EL (cell line): ENCODE data around the gene RIC8B.
"Not testable (repeated sequence)": the region's sequence is repeated elsewhere in the genome, so short reads cannot be mapped to it uniquely, and the experiment has no call there.

Source experiments
- DNase-seq: peaks from one replicate; pipeline ENCODE4 v3.0.0-alpha.2; 2016

Gene RIC8B

GRCh38 chr12:106908561-106908960, 134.1 kb downstream of the RIC8B start:
- no peak for DNase-seq

DNA sequence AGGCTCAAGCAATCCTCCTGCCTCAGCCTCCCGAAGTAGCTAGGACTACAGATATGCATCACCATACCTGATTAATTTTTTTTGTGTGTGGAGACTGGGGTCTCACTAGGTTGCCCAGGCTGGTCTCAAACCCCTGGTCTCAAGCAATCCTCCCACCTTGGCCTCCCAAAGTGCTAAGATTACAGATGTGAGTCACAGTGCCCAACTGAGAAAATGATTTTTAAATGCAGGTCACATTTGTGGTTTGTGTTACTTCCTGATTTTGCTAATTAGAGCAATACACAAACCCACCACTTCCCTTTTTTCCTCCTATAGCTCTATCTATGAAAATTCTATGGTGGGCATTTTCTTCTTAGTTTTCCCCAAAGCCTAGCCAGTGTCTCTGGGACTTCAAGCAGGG, 135.7 kb downstream of the RIC8B start:
- no peak for DNase-seq

DNA sequence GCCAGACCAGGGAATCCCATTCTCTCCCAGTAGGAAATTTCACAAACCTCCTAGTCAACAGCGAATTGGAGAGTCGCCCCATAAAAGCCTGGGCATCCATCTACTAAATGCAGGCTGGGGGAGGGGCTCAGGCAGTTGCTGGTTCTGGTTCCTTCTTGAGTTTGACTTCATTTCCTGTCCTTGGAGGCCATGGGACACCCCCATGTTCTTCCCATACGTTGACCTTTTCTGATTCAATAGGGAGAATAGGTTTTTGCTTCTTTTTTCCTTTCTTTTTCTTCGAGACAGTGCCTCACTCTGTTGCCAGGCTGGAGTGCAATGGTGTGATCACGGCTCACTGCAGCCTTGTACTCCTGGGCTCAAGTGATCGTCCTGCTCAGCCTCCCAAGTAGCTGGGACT, 137.1 kb downstream of the RIC8B start:
- no peak for DNase-seq

GRCh38 chr12:106913456-106913855, 139.0 kb downstream of the RIC8B start:
- DNase-seq: no peak

DNA sequence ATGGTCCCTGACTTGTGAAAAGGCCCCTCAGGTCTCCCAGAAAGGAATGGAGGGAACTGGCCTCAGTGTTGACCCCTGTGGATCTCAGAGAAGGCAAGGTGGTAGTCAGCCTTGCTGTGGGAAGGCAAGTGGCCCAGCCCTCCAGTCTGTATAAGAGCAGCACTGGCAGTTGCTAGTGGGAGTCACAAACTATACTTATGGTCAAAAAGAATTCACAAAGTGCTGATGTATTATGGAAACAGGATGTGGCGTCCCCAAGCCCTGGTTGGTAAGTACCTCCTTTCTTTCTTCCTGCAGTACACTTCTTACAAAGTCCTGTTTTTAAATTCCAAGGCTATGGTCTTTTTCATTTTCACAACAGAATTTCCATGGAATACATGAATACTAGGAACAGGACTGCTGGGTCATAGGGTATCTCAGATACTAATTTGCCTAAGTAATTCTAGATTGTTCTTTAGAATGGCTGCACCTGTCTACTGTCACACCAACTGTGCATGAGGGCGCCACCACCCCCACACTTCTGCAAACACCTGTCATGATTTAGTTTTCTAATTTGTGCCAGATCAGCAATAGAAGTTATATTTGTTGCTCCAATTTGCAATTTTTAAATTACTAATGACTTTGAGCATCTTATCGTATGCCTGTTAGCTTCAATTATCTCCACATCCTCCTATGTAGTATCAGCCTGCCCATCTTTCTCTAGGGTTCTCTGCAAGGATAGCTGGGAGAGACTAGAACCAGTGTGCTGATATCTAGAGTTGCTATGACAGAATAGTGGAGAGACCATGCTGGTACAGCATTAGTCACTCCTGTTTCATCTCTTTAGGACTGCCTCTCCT, 140.5 kb downstream of the RIC8B start:
- DNase-seq: no peak

- DNase-seq: no peak
Measured at GRCh38 chr12:106915635-106916026, 141.1 kb downstream of the RIC8B start.

GRCh38 chr12:106917503-106917902, 143.0 kb downstream of the RIC8B start:
- DNase-seq: no peak

DNA sequence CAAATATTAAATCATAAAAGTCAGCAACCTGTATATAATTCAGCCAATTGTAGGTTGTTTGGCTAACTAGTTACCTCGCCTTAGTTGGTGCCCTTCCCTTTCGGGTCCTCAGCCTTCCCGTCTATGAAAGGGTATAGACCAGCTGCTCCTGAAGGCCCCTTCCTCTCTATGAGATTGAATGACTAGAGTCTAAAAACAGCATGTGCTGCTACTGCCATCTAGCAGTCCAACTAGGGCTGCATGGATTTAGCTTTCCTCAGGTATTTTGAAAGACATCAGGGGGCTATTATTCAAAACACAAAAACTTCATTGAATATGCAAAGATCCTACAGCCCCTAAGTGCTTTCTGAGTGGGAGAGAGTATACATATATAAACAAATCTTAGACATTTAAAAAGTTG, 144.3 kb downstream of the RIC8B start:
- DNase-seq: no peak

DNA sequence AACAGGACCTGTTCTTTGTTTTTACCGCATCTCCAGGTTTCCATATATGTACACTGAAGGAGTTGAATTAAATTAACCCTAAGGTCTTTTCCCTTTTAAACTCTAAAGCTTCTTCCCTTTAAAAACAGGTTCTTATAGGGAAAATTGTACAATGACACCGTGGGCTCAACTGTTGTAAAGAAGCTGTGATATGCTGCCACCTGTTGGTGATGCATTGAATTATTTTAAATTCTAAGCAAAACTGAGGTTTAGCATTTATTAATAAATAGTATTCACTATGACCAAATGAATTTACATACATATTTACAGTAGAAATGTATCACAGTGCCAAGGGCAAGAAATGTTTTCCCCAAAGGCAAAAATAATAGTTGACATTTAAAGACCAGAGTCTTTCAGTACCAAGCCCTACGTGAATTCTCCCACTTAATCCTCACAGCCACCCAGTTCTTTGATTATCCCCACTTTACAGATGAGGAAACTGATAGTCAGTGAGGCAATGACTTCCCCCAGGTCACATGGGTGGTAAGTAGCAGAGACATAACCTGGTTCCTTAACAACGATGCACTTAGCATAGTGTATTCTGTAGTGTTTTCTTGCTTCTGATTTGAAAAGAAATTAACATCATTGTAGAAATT, 145.5 kb downstream of the RIC8B start:
- peak; percentile 46 for DNase-seq

- DNase-seq: not testable (repeated sequence)
Measured at GRCh38 chr12:106921976-106922375, 147.5 kb downstream of the RIC8B start.

DNA sequence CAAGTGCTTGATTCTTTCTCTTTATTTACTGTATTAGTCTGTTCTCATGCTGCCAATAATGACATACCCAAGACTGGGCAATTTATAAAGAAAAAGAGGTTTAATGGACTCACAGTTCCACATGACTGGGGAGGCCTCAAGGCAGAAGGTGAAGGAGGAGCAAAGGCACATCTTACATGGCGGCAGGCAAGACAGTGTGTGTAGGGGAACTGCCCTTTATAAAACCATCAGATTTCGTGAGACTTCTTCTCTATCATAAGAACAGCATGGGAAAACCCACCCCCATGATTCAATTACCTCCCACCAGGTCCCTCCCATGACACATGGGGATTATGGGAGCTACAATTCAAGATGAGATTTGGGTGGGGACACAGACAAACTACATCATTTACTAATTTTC, 149.1 kb downstream of the RIC8B start:
- DNase-seq: not testable (repeated sequence)

- DNase-seq: no peak
Measured at GRCh38 chr12:106924268-106924861, 149.9 kb downstream of the RIC8B start.

DNA sequence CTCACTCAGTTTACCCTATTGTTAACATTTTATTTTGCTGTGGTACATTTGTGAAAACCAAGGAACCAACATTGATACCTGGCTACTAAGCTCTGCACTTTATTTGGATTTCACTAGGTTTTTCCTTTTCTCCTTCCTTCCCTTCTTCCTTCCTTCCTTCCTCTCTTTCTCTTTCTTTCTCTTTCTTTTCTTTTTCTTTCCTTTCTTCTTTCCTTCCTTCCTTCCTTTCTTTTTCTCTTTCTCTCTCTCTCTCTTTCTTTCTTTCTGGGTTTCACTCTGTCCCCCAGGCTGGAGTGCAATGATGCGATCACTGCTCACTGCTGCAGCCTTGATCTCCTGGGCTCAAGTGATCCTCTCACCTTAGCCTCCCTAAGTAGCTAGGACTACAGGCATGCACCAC, 152.2 kb downstream of the RIC8B start:
- DNase-seq: no peak

DNA sequence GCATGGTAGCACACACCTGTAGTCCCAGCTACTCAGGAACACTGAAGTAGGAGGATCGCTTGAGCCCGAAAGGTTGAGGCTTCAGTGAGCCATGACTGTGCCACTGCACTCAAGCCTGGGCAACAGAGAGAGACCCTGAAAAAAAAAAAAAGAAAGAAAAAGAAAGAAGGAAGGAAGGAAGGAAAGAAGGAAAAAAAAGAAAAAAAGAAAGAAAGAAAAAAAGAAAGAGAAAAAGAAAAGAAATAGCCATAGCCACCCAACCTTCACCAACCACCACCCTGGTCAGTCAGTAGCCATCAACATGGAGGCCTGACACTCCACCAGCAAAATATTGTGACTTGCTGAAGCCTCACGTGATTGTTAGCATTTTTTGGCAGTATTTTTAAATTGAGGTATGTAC, 159.8 kb downstream of the RIC8B start:
- no peak for DNase-seq
